ENCODE measurements around the gene LTBP4. TPM values are rescaled to one million over a fixed set of nuclear protein-coding genes. Genes with fewer than 3 reads are reported as not detected.
A peak's percentile ranks its signal among the peaks of the same experiment; 100 is the strongest.

Gene LTBP4
- total and polyA plus RNA-seq, 2 of the 13 experiments (the other 11 are each of a cell fraction or from before 2014, with no cell fraction given) = 0.86 to 2.3 TPM

DNA sequence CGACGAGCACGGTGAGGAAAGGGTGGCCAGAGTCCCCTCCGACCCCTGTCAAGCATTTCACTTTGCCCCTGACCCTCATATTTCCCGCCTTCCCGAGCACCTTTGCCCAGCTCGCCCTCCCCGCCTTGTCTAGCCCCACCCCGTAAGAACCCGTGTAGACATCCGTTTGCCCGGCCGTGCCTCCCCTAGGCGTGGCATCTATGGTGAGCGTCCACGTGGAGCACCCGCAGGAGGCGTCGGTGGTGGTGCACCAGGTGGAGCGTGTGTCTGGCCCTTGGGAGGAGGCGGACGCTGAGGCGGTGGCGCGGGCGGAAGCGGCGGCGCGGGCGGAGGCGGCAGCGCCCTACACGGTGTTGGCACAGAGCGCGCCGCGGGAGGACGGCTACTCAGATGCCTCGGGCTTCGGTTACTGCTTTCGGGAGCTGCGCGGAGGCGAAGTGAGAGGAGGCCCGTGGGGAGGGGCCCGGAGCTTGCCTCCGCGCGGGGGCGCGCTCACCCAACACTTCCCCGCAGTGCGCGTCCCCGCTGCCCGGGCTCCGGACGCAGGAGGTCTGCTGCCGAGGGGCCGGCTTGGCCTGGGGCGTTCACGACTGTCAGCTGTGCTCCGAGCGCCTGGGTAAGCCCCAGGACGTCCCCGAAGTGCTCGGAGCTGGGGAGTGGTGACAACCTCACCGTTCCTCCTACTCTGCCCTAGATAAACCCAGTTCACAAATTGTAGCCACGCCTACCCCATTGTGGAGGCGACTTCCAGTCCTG lies 4.2 kb downstream of the LTBP4 start (continued):
- TF ChIP-seq CBX2 (IDR thresholded peaks at IDR 0.05; ENCODE audit: low read depth, low read length) (no peak), CBX2 (CRISPR knock-in tag; IDR thresholded peaks at IDR 0.05; ENCODE audit: low read depth) (0 out of 2 replicates have a peak, but pooled peaks have one; percentile 61), SIN3A (IDR thresholded peaks at IDR 0.05; ENCODE audit: borderline replicate concordance, low read depth, low read length) (no peak), HOXA7 (CRISPR knock-in tag; IDR thresholded peaks at IDR 0.05) (no peak), ARNT2 (CRISPR knock-in tag; IDR thresholded peaks at IDR 0.05; ENCODE audit: low read depth) (peak; percentile 60; the same call in 1 of the 2 replicates), ZBTB21 (CRISPR knock-in tag; IDR thresholded peaks at IDR 0.05) (no peak), SIN3B (IDR thresholded peaks at IDR 0.05; ENCODE audit: low read length) (no peak), NRL (CRISPR knock-in tag; IDR thresholded peaks at IDR 0.05; ENCODE audit: borderline replicate concordance) (peak; percentile 79; the same call in 1 of the 2 replicates), ZNF619 (CRISPR knock-in tag; IDR thresholded peaks at IDR 0.05) (peak; percentile 44; the same call in 1 of the 2 replicates), PLRG1 (conservative IDR thresholded peaks at IDR 0.05) (no peak), ZNF12 (CRISPR knock-in tag; IDR thresholded peaks at IDR 0.05) (no peak), CENPT (CRISPR knock-in tag; IDR thresholded peaks at IDR 0.05; ENCODE audit: low read depth) (no peak), RBFOX2 (IDR thresholded peaks at IDR 0.05; ENCODE audit: low read depth, low read length) (peak; percentile 53), ZNF563 (CRISPR knock-in tag; IDR thresholded peaks at IDR 0.05) (peak; percentile 65; the same call in 1 of the 2 replicates), MIXL1 (CRISPR knock-in tag; IDR thresholded peaks at IDR 0.05) (no peak), GTF3A (CRISPR knock-in tag; conservative IDR thresholded peaks at IDR 0.05) (no peak), ZNF235 (CRISPR knock-in tag; IDR thresholded peaks at IDR 0.05; ENCODE audit: borderline replicate concordance) (no peak)
- TF ChIP-seq, protein P1, sequence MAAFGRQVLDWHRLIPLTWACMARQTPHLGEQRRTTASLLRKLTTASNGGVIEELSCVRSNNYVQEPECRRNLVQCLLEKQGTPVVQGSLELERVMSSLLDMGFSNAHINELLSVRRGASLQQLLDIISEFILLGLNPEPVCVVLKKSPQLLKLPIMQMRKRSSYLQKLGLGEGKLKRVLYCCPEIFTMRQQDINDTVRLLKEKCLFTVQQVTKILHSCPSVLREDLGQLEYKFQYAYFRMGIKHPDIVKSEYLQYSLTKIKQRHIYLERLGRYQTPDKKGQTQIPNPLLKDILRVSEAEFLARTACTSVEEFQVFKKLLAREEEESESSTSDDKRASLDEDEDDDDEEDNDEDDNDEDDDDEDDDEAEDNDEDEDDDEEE (CRISPR knock-in tag; IDR thresholded peaks at IDR 0.05) = no peak
- TF ChIP-seq, protein P2, sequence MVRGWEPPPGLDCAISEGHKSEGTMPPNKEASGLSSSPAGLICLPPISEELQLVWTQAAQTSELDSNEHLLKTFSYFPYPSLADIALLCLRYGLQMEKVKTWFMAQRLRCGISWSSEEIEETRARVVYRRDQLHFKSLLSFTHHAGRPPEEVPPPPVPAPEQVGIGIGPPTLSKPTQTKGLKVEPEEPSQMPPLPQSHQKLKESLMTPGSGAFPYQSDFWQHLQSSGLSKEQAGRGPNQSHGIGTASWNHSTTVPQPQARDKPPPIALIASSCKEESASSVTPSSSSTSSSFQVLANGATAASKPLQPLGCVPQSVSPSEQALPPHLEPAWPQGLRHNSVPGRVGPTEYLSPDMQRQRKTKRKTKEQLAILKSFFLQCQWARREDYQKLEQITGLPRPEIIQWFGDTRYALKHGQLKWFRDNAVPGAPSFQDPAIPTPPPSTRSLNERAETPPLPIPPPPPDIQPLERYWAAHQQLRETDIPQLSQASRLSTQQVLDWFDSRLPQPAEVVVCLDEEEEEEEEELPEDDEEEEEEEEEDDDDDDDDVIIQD (CRISPR knock-in tag; IDR thresholded peaks at IDR 0.05; ENCODE audit: low read depth) = no peak
- TF ChIP-seq, protein P3, sequence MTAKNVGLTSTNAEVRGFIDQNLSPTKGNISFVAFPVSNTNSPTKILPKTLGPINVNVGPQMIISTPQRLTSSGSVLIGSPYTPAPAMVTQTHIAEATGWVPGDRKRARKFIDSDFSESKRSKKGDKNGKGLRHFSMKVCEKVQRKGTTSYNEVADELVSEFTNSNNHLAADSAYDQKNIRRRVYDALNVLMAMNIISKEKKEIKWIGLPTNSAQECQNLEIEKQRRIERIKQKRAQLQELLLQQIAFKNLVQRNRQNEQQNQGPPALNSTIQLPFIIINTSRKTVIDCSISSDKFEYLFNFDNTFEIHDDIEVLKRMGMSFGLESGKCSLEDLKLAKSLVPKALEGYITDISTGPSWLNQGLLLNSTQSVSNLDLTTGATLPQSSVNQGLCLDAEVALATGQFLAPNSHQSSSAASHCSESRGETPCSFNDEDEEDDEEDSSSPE (CRISPR knock-in tag; IDR thresholded peaks at IDR 0.05) = peak; percentile 57
- TF ChIP-seq, protein P4, sequence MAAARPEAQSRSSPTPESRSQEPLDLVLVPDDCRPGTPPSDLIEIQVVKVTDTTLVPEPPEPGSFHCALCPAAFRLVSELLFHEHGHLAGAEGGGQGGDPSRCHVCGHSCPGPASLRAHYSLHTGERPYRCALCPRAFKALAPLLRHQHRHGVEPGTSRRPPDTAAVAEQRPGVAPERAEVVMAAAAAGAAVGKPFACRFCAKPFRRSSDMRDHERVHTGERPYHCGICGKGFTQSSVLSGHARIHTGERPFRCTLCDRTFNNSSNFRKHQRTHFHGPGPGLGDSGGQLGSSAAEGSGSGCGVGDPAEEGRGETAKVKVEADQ (CRISPR knock-in tag; IDR thresholded peaks at IDR 0.05; ENCODE audit: borderline replicate concordance) = 0 out of 2 replicates have a peak, but pooled peaks have one; percentile 44
- TF ChIP-seq, protein P5, sequence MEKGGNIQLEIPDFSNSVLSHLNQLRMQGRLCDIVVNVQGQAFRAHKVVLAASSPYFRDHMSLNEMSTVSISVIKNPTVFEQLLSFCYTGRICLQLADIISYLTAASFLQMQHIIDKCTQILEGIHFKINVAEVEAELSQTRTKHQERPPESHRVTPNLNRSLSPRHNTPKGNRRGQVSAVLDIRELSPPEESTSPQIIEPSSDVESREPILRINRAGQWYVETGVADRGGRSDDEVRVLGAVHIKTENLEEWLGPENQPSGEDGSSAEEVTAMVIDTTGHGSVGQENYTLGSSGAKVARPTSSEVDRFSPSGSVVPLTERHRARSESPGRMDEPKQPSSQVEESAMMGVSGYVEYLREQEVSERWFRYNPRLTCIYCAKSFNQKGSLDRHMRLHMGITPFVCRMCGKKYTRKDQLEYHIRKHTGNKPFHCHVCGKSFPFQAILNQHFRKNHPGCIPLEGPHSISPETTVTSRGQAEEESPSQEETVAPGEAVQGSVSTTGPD (CRISPR knock-in tag; IDR thresholded peaks at IDR 0.05) = no peak
- TF ChIP-seq, protein P6, sequence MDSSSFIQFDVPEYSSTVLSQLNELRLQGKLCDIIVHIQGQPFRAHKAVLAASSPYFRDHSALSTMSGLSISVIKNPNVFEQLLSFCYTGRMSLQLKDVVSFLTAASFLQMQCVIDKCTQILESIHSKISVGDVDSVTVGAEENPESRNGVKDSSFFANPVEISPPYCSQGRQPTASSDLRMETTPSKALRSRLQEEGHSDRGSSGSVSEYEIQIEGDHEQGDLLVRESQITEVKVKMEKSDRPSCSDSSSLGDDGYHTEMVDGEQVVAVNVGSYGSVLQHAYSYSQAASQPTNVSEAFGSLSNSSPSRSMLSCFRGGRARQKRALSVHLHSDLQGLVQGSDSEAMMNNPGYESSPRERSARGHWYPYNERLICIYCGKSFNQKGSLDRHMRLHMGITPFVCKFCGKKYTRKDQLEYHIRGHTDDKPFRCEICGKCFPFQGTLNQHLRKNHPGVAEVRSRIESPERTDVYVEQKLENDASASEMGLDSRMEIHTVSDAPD (CRISPR knock-in tag; IDR thresholded peaks at IDR 0.05) = no peak

Data from HepG2 (cell line).